NCI-H748 treated with DMSO at 0.1 percent for 48 hours (cell line): ENCODE results near the gene RIF1.
"Not testable (repeated sequence)": the region's sequence is repeated elsewhere in the genome, so short reads cannot be mapped to it uniquely, and the experiment has no call there.

ENCODE experiments used
- DNase-seq: peaks from one replicate; lab custom pipeline; 2025; lab: John Stamatoyannopoulos, UW

The RIF1 gene

DNA sequence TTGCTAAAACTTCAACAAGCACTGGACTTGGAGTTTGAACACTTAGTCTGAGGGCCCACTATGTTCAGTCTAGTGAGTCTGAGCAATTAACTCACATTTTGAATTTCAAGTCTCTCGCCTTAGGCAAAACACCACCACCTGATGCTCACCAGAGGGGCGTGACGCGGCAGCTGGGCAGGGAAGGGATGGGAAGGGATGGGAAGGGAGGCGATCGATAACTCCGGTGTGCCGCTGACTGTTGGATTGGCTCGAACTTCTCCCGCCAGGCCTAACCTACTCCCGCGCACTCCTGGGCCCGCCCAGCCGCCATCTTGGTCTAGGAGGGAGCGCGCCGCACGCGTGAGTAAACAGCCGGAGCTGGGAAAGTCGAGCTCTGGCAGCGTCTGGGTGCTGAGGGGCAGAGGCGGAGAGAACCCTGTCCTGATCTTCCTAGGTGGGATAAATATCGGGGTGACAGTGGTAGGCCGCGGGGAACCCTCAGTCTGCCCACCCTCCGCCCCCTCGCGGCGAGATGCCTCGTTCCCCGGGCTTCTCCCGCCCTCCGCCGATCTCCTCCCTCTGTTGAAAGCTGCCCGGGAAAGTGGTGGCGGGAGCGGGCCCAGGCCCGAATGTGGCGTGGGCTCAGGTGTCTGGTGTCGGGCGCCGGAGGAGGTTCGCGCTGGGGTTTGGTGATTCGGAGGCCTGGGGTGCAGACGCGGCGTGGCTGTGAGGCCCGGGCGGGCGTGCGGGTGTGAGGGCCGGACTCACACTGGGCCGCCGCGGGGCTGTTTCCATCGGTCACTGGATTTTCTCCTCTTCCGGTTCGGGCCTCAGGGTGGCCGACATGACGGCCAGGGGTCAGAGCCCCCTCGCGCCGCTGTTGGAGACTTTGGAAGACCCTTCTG, at the start of gene RIF1:
TSS of gene RIF1 (plus strand) at position 302 of the 884 bp plus-strand sequence. CDS start at position 824, 522 bp downstream.
- peak; percentile 89 for DNase-seq

- DNase-seq, result no peak
These were observed 47.9 kb upstream of the RIF1 start for GRCh38 chr2:151361674-151362370.

GRCh38 chr2:151363709-151364108, 46.0 kb upstream of the RIF1 start:
- DNase-seq, result no peak

- no peak for DNase-seq
These were observed 42.1 kb upstream of the RIF1 start for GRCh38 chr2:151367571-151367970.

GRCh38 chr2:151374436-151374835, 35.3 kb upstream of the RIF1 start:
- DNase-seq, result no peak

DNA sequence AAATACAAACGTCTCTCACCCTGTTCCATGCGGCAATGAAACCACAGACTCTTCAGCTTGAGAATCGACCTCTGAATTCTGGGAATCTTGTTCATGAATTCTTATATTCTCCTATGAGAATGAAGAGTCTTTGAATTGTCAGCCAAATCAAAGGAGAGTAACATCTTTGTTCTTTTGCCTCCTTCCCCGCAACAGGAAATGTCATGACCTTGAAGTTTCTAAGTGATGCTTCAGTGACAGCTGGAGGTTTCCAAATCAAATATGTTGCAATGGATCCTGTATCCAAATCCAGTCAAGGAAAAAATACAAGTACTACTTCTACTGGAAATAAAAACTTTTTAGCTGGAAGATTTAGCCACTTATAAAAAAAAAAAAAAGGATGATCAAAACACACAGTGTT, 30.5 kb upstream of the RIF1 start:
- no peak for DNase-seq

DNA sequence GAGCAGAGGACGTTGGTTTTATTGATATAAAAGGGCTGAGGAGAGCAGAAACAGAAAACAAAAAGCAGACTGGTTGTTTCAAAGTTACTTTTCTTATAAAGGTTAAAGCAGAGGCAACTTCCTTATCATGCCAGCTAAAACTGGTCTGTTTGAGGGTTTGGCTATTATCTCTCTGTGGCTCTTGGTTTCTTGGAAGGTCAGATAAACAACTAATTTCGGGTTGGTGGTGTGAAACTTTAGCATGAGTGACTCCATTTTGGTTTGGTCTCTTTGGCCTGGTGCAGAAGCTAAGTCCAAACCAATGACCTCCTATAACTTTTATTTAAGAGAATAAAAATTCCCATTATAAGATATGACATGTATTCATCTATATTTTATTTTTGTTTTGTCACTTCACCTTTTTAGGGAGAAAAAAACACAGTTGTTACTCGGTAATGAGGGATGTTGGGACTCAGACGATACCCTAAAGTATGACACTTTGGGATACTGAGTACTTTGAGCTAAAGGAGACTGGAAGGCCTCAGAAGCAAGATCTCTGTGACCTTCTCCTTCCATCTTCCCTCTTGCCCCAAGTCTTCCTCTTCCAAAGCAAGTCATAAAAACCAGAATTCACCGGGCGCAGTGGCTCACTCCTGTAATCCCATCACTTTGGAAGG, 29.0 kb upstream of the RIF1 start:
- no peak for DNase-seq

DNA sequence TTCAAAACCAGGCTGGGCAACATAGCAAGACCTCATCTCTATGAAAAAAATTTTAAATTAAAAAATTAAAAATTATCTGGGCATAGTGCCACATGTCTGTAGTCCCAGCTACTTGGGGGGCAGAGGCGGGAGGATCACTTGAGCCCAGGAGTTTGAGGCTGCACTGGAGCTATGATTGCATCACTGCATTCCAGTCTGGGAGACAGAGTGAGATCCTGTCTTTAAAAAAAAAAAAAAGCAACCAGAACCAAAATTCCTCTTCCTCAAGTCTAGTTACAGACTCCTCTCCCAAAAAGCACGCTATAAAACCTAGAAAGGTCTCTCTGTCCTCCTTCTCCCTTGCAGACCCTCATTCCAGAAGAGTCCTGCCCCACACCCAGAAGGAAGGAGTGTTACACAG, 28.4 kb upstream of the RIF1 start:
- no peak for DNase-seq

DNA sequence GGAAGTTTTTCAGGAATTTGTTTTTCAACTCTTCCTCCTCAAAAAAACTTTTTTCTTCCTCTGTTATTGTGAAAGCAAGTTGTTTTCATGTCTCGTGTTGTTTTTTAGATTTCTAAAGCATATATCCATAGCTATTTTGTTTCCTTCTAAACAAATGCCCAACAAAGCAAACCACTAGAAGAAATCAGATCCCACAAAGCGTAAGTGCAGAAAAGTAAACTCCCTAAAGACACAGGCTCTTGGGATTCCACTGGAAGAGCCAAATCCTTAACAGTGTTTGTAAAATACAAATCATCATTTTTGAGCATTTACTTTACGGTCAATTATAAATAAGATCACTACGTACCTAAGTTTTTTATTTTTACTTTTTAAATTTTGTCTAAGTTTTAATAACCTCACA, 21.7 kb upstream of the RIF1 start:
- no peak for DNase-seq

- DNase-seq, result no peak
These were observed 18.3 kb upstream of the RIF1 start for GRCh38 chr2:151391436-151391835.

DNA sequence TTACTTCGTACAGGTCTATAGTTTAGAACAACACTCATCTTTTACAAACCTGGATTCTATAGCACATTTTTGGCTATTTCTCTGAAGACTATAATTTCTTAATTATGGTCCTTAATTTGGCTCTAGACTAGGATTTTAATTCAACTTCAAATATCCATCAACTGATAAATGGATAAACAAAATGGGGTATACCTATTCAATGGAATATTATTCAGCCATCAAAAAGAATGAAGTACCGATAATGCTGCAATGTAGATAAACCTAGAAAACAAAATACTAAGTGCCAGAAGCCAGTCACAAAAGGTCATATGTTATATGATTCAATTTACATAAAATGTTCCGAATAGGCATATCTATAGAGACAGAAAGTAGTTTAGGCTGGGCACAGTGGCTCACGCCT, 15.2 kb upstream of the RIF1 start:
- no peak for DNase-seq

DNA sequence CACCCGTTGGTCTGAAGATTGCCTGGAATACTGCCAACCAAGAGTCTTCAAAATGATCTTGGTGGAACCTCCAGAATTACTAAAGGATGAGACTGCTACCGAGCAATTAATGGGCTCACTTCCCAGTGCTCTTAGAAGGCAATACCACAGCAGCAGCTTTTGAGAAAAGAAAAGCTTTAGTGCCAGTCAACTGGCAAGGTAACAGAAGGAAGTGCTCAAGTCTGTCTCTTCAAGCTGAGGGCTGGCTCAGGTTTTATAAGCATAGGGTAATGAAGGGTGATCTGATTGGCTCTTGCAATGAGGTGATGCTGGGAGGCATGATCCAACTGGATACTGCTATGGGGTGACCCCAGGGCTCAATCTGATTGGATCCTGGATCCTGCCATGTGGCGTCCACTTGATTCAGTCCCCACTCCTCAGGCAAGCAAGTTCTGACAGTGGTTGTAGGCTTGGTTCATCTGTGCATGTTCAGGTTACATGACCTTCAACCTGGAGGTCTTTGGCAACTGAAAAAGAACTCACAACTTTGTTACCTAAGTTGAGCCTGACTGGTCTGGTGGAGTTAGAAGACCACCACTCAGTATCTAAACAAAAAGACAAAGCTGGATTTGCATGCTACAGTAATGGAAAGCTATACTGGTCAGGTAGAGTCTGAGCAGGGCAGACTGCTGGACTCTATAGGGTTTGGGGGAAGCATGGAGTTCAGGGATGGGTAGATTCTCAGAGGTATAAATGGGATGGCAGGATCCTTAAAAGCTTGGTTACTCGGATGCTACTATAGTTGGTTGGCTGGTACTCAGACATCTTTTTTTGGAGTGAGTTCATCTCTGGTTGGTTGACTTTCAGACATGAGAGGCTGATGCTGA, 14.0 kb upstream of the RIF1 start:
- DNase-seq, result no peak

DNA sequence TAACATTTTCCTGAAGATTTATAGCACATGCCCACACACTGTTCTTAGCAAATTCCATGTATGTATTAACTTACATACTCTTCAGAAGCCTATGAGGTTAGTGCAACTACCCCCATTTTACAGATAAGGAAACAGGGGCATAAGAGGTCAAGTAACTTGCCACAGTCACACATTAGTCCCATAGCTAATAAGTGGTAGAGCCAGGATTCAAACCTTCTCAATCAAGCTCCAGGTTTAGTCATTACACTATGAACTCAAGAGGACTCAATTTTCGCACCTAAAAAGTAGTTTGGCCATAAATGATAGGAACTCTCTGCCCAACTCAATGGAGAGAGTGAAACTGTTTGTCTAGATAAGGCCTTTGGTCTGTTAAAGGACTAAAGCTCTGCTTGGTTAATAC, 9.7 kb upstream of the RIF1 start:
- no peak for DNase-seq

GRCh38 chr2:151401149-151401548, 8.6 kb upstream of the RIF1 start:
- no peak for DNase-seq

- no peak for DNase-seq
These were observed 5.8 kb upstream of the RIF1 start for GRCh38 chr2:151403914-151404313.

DNA sequence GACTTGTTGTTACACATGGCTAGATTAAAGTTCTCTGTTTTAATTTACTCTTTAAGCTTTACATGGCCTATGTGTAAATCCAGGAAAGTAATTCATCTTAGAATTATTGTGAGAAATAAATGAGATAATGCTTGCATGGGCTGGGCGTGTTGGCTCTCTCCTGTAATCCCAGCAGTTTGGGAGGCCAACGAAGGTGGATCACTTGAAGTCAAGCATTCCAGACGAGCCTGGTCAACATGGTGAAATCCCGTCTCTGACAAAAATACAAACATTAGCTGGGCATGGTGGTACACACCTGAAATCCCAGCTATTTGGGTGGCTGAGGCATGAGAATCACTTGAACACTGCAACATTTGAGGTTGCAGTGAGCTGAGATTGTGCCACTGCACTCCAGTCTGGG, 4.3 kb upstream of the RIF1 start:
- DNase-seq, result no peak

- DNase-seq, result no peak
These were observed 2.4 kb upstream of the RIF1 start for GRCh38 chr2:151407281-151407680.

GRCh38 chr2:151408788-151409600, 708 bp upstream of the RIF1 start:
- DNase-seq, result no peak

- peak; percentile 25 for DNase-seq
These were observed 758 bp downstream of the RIF1 start for GRCh38 chr2:151410485-151410834.

DNA sequence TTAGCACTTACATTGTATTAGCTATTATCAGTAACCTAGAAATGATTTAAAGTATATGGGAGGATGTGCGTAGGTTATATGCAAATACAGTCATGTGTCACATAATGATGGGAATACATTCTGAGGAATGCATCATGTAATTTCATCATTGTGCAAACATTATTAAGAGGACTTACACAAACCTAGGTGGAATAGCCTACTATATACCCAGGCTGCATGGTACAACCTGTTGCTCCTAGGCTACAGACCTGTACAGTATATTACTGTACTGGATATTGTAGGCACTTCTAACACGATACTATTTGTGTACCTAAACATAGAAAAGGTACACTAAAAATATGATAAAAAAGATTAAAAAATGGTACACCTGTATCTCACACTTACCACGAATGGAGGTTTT, 7.9 kb downstream of the RIF1 start:
- DNase-seq, result no peak

DNA sequence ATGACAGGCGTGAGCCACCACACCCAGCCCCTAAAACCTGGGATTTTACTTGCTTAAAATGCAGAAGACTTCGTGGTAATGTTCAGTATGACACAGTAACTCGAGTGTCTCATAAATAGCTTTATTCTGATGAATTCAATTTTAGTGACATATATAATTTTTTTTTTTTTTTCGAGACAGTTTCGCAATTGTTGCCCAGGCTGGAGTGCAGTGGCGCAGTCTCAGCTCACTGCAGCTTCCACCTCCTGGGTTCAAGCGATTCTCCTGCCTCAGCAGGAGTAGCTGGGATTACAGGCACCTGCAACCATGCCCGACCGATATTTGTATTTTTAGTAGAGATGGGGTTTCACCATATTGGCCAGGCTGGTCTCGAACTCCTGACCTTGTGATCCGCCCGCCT, 12.0 kb downstream of the RIF1 start:
- DNase-seq, result not testable (repeated sequence)
